ENCODE results near the gene CDYL.
"Not testable (repeated sequence)": the region's sequence is repeated elsewhere in the genome, so short reads cannot be mapped to it uniquely, and the experiment has no call there.

DNA sequence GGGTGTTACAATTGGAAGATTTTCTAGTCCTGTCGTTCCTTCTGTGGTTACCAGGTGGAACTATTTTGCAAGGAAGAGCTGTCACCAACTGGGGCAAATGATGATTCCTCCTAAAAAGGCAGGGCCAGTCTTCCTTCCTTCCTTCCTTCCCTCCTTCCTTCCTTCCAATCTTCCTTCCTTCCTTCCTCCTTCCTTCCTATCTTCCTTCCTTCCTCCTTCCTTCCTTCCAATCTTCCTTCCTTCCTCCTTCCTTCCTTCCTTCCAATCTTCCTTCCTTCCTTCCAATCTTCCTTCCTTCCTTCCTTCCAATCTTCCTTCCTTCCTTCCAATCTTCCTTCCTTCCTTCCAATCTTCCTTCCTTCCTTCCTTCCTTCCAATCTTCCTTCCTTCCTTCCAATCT lies 76.0 kb downstream of the CDYL start:
- TF ChIP-seq, protein P1, sequence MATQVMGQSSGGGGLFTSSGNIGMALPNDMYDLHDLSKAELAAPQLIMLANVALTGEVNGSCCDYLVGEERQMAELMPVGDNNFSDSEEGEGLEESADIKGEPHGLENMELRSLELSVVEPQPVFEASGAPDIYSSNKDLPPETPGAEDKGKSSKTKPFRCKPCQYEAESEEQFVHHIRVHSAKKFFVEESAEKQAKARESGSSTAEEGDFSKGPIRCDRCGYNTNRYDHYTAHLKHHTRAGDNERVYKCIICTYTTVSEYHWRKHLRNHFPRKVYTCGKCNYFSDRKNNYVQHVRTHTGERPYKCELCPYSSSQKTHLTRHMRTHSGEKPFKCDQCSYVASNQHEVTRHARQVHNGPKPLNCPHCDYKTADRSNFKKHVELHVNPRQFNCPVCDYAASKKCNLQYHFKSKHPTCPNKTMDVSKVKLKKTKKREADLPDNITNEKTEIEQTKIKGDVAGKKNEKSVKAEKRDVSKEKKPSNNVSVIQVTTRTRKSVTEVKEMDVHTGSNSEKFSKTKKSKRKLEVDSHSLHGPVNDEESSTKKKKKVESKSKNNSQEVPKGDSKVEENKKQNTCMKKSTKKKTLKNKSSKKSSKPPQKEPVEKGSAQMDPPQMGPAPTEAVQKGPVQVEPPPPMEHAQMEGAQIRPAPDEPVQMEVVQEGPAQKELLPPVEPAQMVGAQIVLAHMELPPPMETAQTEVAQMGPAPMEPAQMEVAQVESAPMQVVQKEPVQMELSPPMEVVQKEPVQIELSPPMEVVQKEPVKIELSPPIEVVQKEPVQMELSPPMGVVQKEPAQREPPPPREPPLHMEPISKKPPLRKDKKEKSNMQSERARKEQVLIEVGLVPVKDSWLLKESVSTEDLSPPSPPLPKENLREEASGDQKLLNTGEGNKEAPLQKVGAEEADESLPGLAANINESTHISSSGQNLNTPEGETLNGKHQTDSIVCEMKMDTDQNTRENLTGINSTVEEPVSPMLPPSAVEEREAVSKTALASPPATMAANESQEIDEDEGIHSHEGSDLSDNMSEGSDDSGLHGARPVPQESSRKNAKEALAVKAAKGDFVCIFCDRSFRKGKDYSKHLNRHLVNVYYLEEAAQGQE (IDR thresholded peaks at IDR 0.05): not testable (repeated sequence)
- TF ChIP-seq TAF1 (conservative IDR thresholded peaks at IDR 0.05); EGR1 (IDR thresholded peaks at IDR 0.05; ENCODE audit: low read depth in 2 of 2); RAD21 (IDR thresholded peaks at IDR 0.05); YY1 (IDR thresholded peaks at IDR 0.05); JUND (IDR thresholded peaks at IDR 0.05); GABPA (IDR thresholded peaks at IDR 0.05 in 1 of 2, conservative IDR thresholded peaks at IDR 0.05 in 1 of 2); FOXA1 (IDR thresholded peaks at IDR 0.05); RXRA (IDR thresholded peaks at IDR 0.05); HNF4A (conservative IDR thresholded peaks at IDR 0.05): not testable (repeated sequence)
- TF ChIP-seq, protein P2, sequence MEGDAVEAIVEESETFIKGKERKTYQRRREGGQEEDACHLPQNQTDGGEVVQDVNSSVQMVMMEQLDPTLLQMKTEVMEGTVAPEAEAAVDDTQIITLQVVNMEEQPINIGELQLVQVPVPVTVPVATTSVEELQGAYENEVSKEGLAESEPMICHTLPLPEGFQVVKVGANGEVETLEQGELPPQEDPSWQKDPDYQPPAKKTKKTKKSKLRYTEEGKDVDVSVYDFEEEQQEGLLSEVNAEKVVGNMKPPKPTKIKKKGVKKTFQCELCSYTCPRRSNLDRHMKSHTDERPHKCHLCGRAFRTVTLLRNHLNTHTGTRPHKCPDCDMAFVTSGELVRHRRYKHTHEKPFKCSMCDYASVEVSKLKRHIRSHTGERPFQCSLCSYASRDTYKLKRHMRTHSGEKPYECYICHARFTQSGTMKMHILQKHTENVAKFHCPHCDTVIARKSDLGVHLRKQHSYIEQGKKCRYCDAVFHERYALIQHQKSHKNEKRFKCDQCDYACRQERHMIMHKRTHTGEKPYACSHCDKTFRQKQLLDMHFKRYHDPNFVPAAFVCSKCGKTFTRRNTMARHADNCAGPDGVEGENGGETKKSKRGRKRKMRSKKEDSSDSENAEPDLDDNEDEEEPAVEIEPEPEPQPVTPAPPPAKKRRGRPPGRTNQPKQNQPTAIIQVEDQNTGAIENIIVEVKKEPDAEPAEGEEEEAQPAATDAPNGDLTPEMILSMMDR (IDR thresholded peaks at IDR 0.05; ENCODE audit: low read depth, low read length, missing input control): not testable (repeated sequence)
- TF ChIP-seq, protein P3, sequence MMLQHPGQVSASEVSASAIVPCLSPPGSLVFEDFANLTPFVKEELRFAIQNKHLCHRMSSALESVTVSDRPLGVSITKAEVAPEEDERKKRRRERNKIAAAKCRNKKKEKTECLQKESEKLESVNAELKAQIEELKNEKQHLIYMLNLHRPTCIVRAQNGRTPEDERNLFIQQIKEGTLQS (IDR thresholded peaks at IDR 0.05): not testable (repeated sequence)
- TF ChIP-seq, protein P4, sequence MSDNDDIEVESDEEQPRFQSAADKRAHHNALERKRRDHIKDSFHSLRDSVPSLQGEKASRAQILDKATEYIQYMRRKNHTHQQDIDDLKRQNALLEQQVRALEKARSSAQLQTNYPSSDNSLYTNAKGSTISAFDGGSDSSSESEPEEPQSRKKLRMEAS (IDR thresholded peaks at IDR 0.05): not testable (repeated sequence)
- TF ChIP-seq, protein P5, sequence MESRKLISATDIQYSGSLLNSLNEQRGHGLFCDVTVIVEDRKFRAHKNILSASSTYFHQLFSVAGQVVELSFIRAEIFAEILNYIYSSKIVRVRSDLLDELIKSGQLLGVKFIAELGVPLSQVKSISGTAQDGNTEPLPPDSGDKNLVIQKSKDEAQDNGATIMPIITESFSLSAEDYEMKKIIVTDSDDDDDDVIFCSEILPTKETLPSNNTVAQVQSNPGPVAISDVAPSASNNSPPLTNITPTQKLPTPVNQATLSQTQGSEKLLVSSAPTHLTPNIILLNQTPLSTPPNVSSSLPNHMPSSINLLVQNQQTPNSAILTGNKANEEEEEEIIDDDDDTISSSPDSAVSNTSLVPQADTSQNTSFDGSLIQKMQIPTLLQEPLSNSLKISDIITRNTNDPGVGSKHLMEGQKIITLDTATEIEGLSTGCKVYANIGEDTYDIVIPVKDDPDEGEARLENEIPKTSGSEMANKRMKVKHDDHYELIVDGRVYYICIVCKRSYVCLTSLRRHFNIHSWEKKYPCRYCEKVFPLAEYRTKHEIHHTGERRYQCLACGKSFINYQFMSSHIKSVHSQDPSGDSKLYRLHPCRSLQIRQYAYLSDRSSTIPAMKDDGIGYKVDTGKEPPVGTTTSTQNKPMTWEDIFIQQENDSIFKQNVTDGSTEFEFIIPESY (IDR thresholded peaks at IDR 0.05): not testable (repeated sequence)

All from liver (tissue), 3 donors.